NCI-H2227 (cell line): Measurements from ENCODE around the gene LOXHD1.

Experiments used
- DNase-seq: peaks from one replicate; lab custom pipeline; 2025; ENCODE audit not compliant: unreplicated experiment; lab: John Stamatoyannopoulos, UW

Gene LOXHD1

GRCh38 chr18:46575851-46576250 lies 81.2 kb downstream of the LOXHD1 start:
- DNase-seq, result no peak

- DNase-seq, result no peak
Observed at GRCh38 chr18:46574743-46575115, 82.3 kb downstream of the LOXHD1 start.

GRCh38 chr18:46574000-46574742 lies 82.8 kb downstream of the LOXHD1 start:
- DNase-seq, result no peak

DNA sequence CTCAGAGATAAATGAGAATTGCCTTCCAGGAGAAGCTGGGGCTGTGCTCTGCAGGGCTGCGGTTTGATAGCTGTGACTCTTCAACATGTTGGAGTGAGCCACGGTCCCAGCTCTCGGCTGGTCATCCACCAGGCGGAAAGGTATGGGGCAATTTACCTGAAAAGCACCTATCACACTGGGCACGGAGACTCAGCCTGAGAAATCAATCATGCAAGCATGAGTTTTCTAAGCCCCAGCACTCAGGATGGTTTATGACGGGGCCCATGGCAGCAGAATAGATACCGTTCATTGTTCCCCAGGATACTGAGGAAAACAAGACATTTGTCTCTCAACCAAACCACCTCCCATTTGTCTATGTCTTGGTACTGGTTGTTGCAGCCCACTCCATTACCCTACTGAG lies 83.9 kb downstream of the LOXHD1 start:
- no peak for DNase-seq

DNA sequence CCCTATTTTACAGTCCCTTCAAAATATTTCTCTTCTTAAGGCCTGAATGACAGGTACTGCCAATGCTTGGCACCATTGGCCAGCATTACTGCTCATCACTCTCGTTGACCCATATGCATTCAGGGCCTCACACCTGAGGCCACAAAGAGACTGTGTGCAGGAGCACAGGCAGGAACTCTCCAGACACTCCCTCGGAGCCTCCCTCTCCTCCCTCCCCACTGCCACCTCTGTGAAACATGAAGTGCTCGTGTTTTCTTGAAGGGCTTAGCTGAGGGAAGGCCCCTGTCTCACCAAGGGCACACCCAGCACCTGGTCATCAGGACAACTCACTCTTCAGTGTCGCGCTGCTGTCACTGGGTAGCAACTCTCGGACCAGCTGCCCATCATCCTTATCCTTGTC lies 85.3 kb downstream of the LOXHD1 start:
- DNase-seq, result no peak

GRCh38 chr18:46570666-46571065 lies 86.4 kb downstream of the LOXHD1 start:
- no peak for DNase-seq

DNA sequence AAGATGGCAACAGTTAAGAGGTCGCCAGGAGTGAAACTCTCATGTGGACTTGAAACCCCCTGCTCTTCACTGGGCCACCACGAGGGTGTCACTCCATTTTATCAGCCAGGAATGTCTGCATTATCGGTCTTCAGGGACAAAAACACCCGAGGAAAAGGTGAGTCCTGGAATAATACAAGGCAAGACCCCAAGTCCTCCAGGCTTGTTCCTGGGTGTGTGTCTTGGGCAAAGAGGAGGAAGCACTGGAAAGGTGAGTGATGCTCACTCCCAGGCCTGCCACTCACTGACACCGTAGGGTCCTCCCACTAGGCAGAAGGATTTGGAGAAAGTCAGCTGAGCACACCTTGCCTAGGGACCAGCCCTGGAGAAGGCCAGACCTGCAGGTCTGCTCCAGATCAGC lies 86.9 kb downstream of the LOXHD1 start:
- no peak for DNase-seq

DNA sequence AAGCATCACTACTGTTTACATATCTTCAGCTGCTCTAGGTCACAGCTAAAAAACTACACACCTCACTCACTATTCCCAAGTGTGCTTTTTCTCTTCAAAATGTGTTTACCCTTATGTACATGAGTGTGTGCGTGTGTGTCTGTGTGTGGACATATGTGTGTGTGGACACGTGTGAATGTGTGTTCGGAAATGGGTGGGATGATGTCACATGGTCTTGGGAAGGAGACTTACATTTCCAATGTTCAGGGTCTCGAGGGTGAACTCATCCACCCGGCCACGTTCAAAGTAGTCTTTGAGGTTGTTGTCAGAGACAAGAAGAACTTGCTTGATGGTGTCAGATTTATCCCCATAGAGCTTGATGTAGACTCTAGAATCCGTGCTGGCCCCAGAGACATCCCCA lies 87.8 kb downstream of the LOXHD1 start:
- DNase-seq, result no peak

GRCh38 chr18:46567196-46567595 lies 89.8 kb downstream of the LOXHD1 start:
- DNase-seq, result no peak

GRCh38 chr18:46566111-46566510 lies 90.9 kb downstream of the LOXHD1 start:
- no peak for DNase-seq

GRCh38 chr18:46565256-46565655 lies 91.8 kb downstream of the LOXHD1 start:
- no peak for DNase-seq

DNA sequence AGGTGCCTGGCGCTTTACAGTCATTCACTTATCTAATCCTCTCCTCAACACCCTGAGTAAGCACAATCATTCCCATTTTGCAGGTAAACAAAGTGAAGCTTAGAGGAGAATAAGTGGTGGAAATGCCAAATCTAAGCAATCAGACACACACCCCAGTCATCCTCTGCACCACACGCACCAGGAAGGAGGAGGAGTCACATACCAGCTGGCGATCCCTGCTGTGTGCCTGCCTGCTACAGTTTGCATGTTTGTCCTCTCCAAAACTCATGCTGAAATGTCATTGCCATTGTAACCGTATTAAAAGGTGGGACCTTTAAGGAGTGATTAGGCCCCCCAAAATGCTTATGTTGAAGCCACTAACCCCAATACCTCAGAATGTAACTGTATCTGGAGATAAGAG lies 93.7 kb downstream of the LOXHD1 start:
- no peak for DNase-seq

DNA sequence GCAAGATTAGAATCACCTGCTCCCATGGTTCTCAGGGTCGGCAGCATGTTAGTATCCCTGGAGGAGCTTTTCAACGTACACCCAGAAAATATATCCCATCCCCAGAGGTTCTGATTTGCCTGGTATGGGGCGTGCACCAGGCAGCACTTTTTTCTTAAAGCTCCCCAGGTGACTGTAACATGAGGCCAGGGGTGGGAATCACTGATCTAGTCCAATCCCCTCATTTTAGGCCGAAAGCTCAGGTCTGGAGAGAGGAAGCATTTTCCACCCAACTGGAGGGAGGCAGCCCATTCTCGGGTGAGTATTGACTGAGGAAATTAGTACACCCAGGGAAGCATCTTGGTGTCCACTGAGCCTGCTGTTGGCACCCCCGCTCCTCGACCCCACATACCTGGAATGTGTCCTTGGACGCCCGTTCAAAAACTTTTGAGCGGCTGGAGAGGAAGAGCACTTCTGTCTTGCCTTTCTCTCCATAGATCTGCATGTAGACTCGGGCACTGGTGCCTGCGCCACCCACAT lies 94.3 kb downstream of the LOXHD1 start:
- no peak for DNase-seq

GRCh38 chr18:46560671-46561045 lies 96.4 kb downstream of the LOXHD1 start:
- DNase-seq, result no peak

GRCh38 chr18:46559946-46560670 lies 96.9 kb downstream of the LOXHD1 start:
- DNase-seq, result no peak

DNA sequence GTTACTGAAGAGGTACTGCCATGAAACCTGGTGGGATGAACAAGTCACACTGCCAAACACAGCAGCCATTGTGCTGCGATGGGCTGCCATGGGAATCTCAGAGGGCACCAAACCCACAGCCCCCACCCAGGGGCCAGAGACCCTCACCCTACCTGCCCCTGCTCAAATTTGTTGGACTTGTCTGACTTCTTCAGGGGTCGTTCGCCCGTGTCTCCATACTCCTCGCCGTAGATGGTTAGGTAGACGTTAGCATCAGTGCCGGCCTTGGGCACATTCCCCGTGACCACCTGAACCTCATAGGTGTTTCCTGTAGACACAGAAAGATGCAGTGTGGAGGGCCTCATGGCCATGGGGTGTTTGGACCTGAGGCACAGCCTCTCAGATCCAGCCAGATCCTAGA lies 97.7 kb downstream of the LOXHD1 start:
- DNase-seq, result no peak

- no peak for DNase-seq
Observed at GRCh38 chr18:46556590-46557206, 100.3 kb downstream of the LOXHD1 start.

- DNase-seq, result no peak
Observed at GRCh38 chr18:46555724-46556123, 101.3 kb downstream of the LOXHD1 start.

DNA sequence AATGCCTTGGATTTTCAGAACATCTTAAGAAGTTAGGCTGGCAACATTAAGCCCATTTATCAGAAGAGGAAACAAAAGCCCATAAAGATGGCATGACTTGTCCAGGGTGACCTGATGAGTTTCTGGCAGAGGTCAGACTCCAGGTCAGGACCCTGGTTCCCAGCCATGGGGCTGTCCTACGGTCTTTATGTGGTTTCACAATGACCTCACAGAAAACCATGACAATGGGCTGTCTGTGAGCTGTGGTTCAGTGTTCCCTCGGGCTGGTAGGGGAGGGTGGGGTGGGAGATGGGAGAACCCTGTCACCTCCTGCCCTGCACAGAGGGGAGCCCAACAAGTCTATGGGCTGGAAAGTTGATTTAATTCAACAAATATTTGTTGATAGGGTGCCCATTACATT lies 101.8 kb downstream of the LOXHD1 start:
- no peak for DNase-seq

- DNase-seq, result no peak
Observed at GRCh38 chr18:46554406-46555080, 102.5 kb downstream of the LOXHD1 start.

- no peak for DNase-seq
Observed at GRCh38 chr18:46550609-46551008, 106.4 kb downstream of the LOXHD1 start.

DNA sequence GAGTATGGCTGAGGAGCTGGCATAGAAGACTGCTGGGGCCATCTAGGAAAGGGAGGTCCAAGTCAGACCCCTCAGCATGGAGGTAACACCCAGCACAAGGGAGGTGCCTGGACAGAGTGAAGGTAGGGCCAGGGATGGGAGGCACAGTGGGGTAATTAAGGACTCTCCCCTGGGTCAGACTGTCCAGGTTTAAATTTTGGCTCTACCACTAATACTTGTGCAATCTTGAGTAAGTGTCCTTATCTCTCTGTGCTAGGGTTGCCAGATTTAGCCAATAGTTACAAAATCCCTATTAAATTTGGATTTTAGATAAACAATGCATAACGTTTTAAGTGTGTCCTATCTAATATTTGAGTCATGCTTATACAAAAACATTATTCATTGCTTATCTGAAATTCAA lies 109.5 kb downstream of the LOXHD1 start:
- no peak for DNase-seq
